IMR-90 (cell line): ENCODE measurements around the gene CYBRD1. TPM values are rescaled to one million over a fixed set of nuclear protein-coding genes. Genes with fewer than 3 reads are reported as not detected.

Experiments
- ATAC-seq: fragments of 200-7000 bp; cut with Tn5 transposase; 2 replicates; pipeline ENCODE4 v1.9.1; 2020; ENCODE audit warnings: low read depth, mild to moderate bottlenecking, moderate library complexity
- BruUV-seq: library from RNA; stranded (reverse); fragments of 400-500 nt; replicated peaks from 2 replicates; lab custom pipeline; 2021; lab: Mats Ljungman, UMichigan
- CTCF ChIA-PET: fragments of 300-600 bp; formaldehyde crosslinking; extraction: SDS; loops from one replicate; lab custom pipeline; 2021; ENCODE audit warnings: antibody characterized with exemption; lab: Yijun Ruan, JAX
- POLR2A ChIA-PET: fragments of 300-600 bp; sonication (Branson Sonifier 250); formaldehyde crosslinking; loops from one replicate; lab custom pipeline; 2022; ENCODE audit warnings: antibody characterized with exemption; ENCODE audit not compliant: unreplicated experiment; lab: Charles Lee
- DNase-seq: peaks from one replicate; pipeline ENCODE4 v3.0.0; 2013
- H2AFZ ChIP-seq: replicated peaks from 2 replicates; pipeline ENCODE3; 2013; ENCODE audit warnings: low read length, mild to moderate bottlenecking; ENCODE audit not compliant: poor library complexity
- H2AK5ac ChIP-seq: 2 replicates; pipeline ENCODE4 v1.6.1; 2013; ENCODE audit warnings: low read depth, low read length, inconsistent platforms
- H2AK9ac ChIP-seq: replicated peaks from 2 replicates; pipeline ENCODE3; 2013; ENCODE audit warnings: mild to moderate bottlenecking, low read depth, low read length, moderate library complexity; ENCODE audit not compliant: poor library complexity
- H2BK120ac ChIP-seq: 2 replicates; pipeline ENCODE4 v1.6.1; 2013; ENCODE audit warnings: low read depth, low read length, inconsistent platforms
- H2BK15ac ChIP-seq: 3 replicates; pipeline ENCODE4 v1.6.1; 2013; ENCODE audit warnings: low read depth, low read length, inconsistent platforms
- H2BK20ac ChIP-seq: 2 replicates; pipeline ENCODE4 v1.6.1; 2013; ENCODE audit warnings: low read depth, mild to moderate bottlenecking, inconsistent platforms, low read length, moderate library complexity
- H2BK5ac ChIP-seq: 2 replicates; pipeline ENCODE4 v1.6.1; 2013; ENCODE audit warnings: mild to moderate bottlenecking, low read depth, low read length, inconsistent platforms; ENCODE audit not compliant: poor library complexity, severe bottlenecking
- H3K14ac ChIP-seq: replicated peaks from 2 replicates; pipeline ENCODE4 v1.6.1; 2013; ENCODE audit warnings: low read depth, low read length, inconsistent platforms
- H3K18ac ChIP-seq: 2 replicates; pipeline ENCODE4 v1.6.1; 2013; ENCODE audit warnings: low read depth, low read length, control low read depth
- H3K23ac ChIP-seq: 2 replicates; pipeline ENCODE4 v1.6.1; 2013; ENCODE audit warnings: low read depth, low read length, inconsistent platforms
- H3K27ac ChIP-seq: 2 replicates; pipeline ENCODE4 v1.5.1; 2013; ENCODE audit warnings: mild to moderate bottlenecking, control low read depth, low read length; ENCODE audit not compliant: insufficient read depth
- H3K27me3 ChIP-seq: 2 replicates; pipeline ENCODE4 v1.6.1; 2013; ENCODE audit warnings: low read length; ENCODE audit not compliant: control insufficient read depth, insufficient read depth
- H3K36me3 ChIP-seq: 2 replicates; pipeline ENCODE4 v1.6.1; 2013; ENCODE audit warnings: low read length, mixed read lengths; ENCODE audit not compliant: control insufficient read depth, insufficient read depth
- H3K4ac ChIP-seq: 2 replicates; pipeline ENCODE4 v1.6.1; 2013; ENCODE audit warnings: low read depth, low read length, inconsistent platforms
- H3K4me1 ChIP-seq: 2 replicates; pipeline ENCODE4 v1.6.1; 2013; ENCODE audit warnings: low read length, mixed read lengths; ENCODE audit not compliant: control insufficient read depth, insufficient read depth
- H3K4me2 ChIP-seq: 2 replicates; pipeline ENCODE4 v1.6.1; 2013; ENCODE audit warnings: low read depth, mild to moderate bottlenecking, control low read depth, low read length, moderate library complexity
- H3K4me3 ChIP-seq: 2 replicates; pipeline ENCODE4 v1.5.1; 2013; ENCODE audit warnings: low read depth, mild to moderate bottlenecking, control low read depth, low read length, moderate library complexity; ENCODE audit not compliant: insufficient read depth
- H3K56ac ChIP-seq: 2 replicates; pipeline ENCODE4 v1.6.1; 2013; ENCODE audit warnings: low read length, inconsistent platforms; ENCODE audit not compliant: insufficient read depth; ENCODE audit errors: extremely low read depth
- H3K79me1 ChIP-seq, 2 experiments: 2 replicates each; pipeline ENCODE4 v1.6.1; 2013; ENCODE audit warnings: low read length in 2 of 2, inconsistent platforms in 1 of 2, low read depth in 1 of 2
- H3K9ac ChIP-seq: 2 replicates; pipeline ENCODE4 v1.6.1; 2013; ENCODE audit warnings: low read depth, low read length, control low read depth
- H3K9me1 ChIP-seq: 2 replicates; pipeline ENCODE4 v1.6.1; 2013; ENCODE audit warnings: low read length, inconsistent platforms; ENCODE audit not compliant: insufficient read depth
- H3K9me3 ChIP-seq: 2 replicates; pipeline ENCODE4 v1.6.1; 2013; ENCODE audit warnings: low read length; ENCODE audit not compliant: control insufficient read depth, insufficient read depth
- H4K20me1 ChIP-seq: 2 replicates; pipeline ENCODE4 v1.6.1; 2013; ENCODE audit warnings: low read length, inconsistent platforms; ENCODE audit not compliant: insufficient read depth
- H4K5ac ChIP-seq: 2 replicates; pipeline ENCODE4 v1.6.1; 2013; ENCODE audit warnings: mild to moderate bottlenecking, low read depth, low read length, control low read depth
- H4K8ac ChIP-seq, 2 experiments: 2 replicates each; pipeline ENCODE4 v1.6.1; 2013; ENCODE audit warnings: low read depth in 2 of 2, low read length in 2 of 2, control low read depth in 1 of 2, inconsistent platforms in 1 of 2
- H4K91ac ChIP-seq: 2 replicates; pipeline ENCODE4 v1.6.1; 2013; ENCODE audit warnings: low read depth, low read length, inconsistent platforms; ENCODE audit not compliant: insufficient read depth
- BHLHE40 ChIP-seq: fragments of 150-350 bp; IDR thresholded peaks from 2 replicates; pipeline ENCODE4 v1.6.1; 2016; ENCODE audit warnings: mild to moderate bottlenecking, low read depth, low read length
- CEBPB ChIP-seq: IDR thresholded peaks from 2 replicates; pipeline ENCODE4 v1.6.1; 2012; ENCODE audit warnings: low read depth, low read length, improper control_type of control experiment
- CHD1 ChIP-seq: IDR thresholded peaks from 2 replicates; pipeline ENCODE4 v1.6.1; 2012; ENCODE audit warnings: low read depth, low read length, improper control_type of control experiment
- FOS ChIP-seq: fragments of 150-350 bp; IDR thresholded peaks from 2 replicates; pipeline ENCODE4 v1.6.1; 2016; ENCODE audit warnings: low read depth, low read length
- MAFK ChIP-seq: IDR thresholded peaks from 2 replicates; pipeline ENCODE4 v1.6.1; 2012; ENCODE audit warnings: low read depth, low read length, improper control_type of control experiment
- MAZ ChIP-seq: IDR thresholded peaks from 2 replicates; pipeline ENCODE4 v1.6.1; 2012; ENCODE audit warnings: low read depth, mild to moderate bottlenecking, low read length, improper control_type of control experiment, moderate library complexity, borderline replicate concordance
- MXI1 ChIP-seq: IDR thresholded peaks from 2 replicates; pipeline ENCODE4 v1.6.1; 2012; ENCODE audit warnings: low read depth, mild to moderate bottlenecking, low read length, moderate library complexity, borderline replicate concordance
- NFE2L2 ChIP-seq: fragments of 150-350 bp; IDR thresholded peaks from 2 replicates; pipeline ENCODE4 v1.6.1; 2016; ENCODE audit warnings: low read depth, mild to moderate bottlenecking, low read length
- POLR2A ChIP-seq: IDR thresholded peaks from 2 replicates; pipeline ENCODE4 v1.6.1; 2012; ENCODE audit warnings: mild to moderate bottlenecking, low read depth, low read length
- RAD21 ChIP-seq: IDR thresholded peaks from 2 replicates; pipeline ENCODE4 v1.6.1; 2012; ENCODE audit warnings: low read length, improper control_type of control experiment
- RCOR1 ChIP-seq: IDR thresholded peaks from 2 replicates; pipeline ENCODE4 v1.6.1; 2012; ENCODE audit warnings: mild to moderate bottlenecking, low read length, improper control_type of control experiment; ENCODE audit not compliant: insufficient replicate concordance
- RFX5 ChIP-seq: IDR thresholded peaks from 2 replicates; pipeline ENCODE4 v1.8.0; 2012; ENCODE audit warnings: low read depth, mild to moderate bottlenecking, low read length, moderate library complexity
- SMC3 ChIP-seq: fragments of 150-350 bp; IDR thresholded peaks from 2 replicates; pipeline ENCODE4 v1.6.1; 2016; ENCODE audit warnings: low read depth, mild to moderate bottlenecking, antibody characterized with exemption, low read length, moderate library complexity
- WGBS, 2 experiments: methylation state at CpG; one replicate each; pipeline versions ENCODE4 v1.1.5 to v1.1.7; 2013; ENCODE audit warnings: missing lambda C conversion rate in 2 of 2; ENCODE audit not compliant: insufficient read length in 1 of 2; ENCODE audit errors: extremely low coverage in 2 of 2; 5-methylcytosine and 5-hydroxymethylcytosine counted together
- dilution Hi-C: fragments of 300-500 bp; cut with HindIII; formaldehyde crosslinking; loops from one replicate; pipeline ENCODE4 v1.14.3; 2018; ENCODE audit warnings: low sequenced_read_pairs; ENCODE audit not compliant: unreplicated experiment
- in situ Hi-C: fragments of 300-500 bp; cut with MboI; formaldehyde crosslinking; loops from 3 replicates; pipeline ENCODE4 v1.14.3; 2019; ENCODE audit warnings: low sequenced_read_pairs, inconsistent platforms, mixed read lengths
- intact Hi-C: fragments of 100-400 bp; cut with micrococcal nuclease; formaldehyde crosslinking; loops from 2 replicates; pipeline ENCODE4 v1.10.0; 2022
- polyA plus RNA-seq, 3 experiments: library from polyadenylated mRNA; depleted of rRNA; stranded (reverse); fragments of >200 nt; gene quantifications; 2 replicates each; pipeline ENCODE4 v1.2.3, GENCODE V29; 2012; ENCODE audit warnings: low replicate concordance in 1 of 3
- total RNA-seq: library from RNA; depleted of rRNA; stranded (reverse); fragments of >200 nt; gene quantifications from 2 replicates; pipeline ENCODE4 v1.2.3, GENCODE V29; 2012
- TF ChIP-seq, protein P1 (sequence below): fragments of 150-350 bp; IDR thresholded peaks from 2 replicates; pipeline ENCODE4 v1.6.1; 2017; ENCODE audit warnings: mild to moderate bottlenecking, antibody characterized with exemption, low read length, low read depth
- TF ChIP-seq, protein P2 (sequence below): fragments of 150-350 bp; IDR thresholded peaks from 2 replicates; pipeline ENCODE4 v1.6.1; 2016; ENCODE audit warnings: low read depth, mild to moderate bottlenecking, low read length, moderate library complexity, borderline replicate concordance
- TF ChIP-seq, protein P3 (sequence below): conservative IDR thresholded peaks from 2 replicates; pipeline ENCODE4 v1.5.1; 2012; ENCODE audit warnings: mild to moderate bottlenecking, low read depth, low read length, improper control_type of control experiment

Gene CYBRD1
- total and polyA plus RNA-seq, 2 of the 4 experiments (the other 2 are of a cell fraction) = 53.2 to 103 TPM

DNA sequence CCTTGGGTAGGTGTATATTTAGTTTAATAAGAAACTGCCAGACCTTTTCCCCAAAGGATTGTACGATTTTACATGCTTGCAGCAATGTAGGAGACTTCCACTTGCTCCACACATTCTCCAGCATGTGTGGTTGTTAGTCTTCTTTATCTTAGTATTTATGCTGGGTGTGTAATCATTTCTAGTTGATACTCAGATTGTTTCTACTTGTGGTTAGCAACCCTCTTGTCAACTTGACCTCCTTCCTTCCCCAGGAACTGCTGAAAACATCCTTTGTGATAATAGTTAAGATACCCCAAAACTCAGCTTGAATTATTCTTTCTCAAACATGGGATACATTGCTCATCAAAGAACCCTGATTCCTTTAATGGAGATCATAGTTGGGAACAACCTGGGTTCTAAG, 37.2 kb upstream of the CYBRD1 start:
- H3K14ac ChIP-seq = no peak overlapping the region
- dilution Hi-C loops (no loop called here), in situ Hi-C loops (no loop called here), intact Hi-C loops (no loop called here)
- H2AFZ ChIP-seq = no peak overlapping the region
- H3K27ac ChIP-seq = no peak overlapping the region
- no peak overlapping the region for H3K4ac ChIP-seq
- H3K36me3 ChIP-seq = no peaks in the 10 kb centered on the region
- no peaks in the 10 kb centered on the region for H3K79me1 ChIP-seq
- H3K9me1 ChIP-seq = peaks cover 5% of the 10 kb centered on the region; the same call in 1 of the 2 replicates
- no peak overlapping the region for H3K4me3 ChIP-seq
- H2BK15ac ChIP-seq = no peak overlapping the region
- no CpG with 5 or more reads among the region's 1 CpG for WGBS, 2 experiments
- H3K23ac ChIP-seq = no peak overlapping the region
- no peaks in the 10 kb centered on the region for H3K9me3 ChIP-seq
- H3K18ac ChIP-seq = no peak overlapping the region
- no peak overlapping the region for H2AK5ac ChIP-seq
- H4K8ac ChIP-seq = no peak overlapping the region
- H4K5ac ChIP-seq = no peak overlapping the region
- CTCF ChIA-PET = no interaction called here
- no peak overlapping the region for H3K56ac ChIP-seq
- no peaks in the 10 kb centered on the region for H3K27me3 ChIP-seq
- DNase-seq = peak; percentile 20
- POLR2A ChIA-PET = no interaction called here
- H4K91ac ChIP-seq = no peak overlapping the region
- no peaks in the 10 kb centered on the region for H4K20me1 ChIP-seq
- H2BK120ac ChIP-seq = no peak overlapping the region
- no peak overlapping the region for H2AK9ac ChIP-seq
- TF ChIP-seq CEBPB (no peak), BHLHE40 (no peak), RCOR1 (no peak), RFX5 (no peak), RAD21 (no peak), FOS (no peak), SMC3 (no peak), MXI1 (no peak), MAFK (no peak), POLR2A (no peak), CHD1 (no peak), MAZ (no peak), NFE2L2 (no peak)
- TF ChIP-seq, protein P1, sequence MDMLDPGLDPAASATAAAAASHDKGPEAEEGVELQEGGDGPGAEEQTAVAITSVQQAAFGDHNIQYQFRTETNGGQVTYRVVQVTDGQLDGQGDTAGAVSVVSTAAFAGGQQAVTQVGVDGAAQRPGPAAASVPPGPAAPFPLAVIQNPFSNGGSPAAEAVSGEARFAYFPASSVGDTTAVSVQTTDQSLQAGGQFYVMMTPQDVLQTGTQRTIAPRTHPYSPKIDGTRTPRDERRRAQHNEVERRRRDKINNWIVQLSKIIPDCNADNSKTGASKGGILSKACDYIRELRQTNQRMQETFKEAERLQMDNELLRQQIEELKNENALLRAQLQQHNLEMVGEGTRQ = no peak
- TF ChIP-seq, protein P2, sequence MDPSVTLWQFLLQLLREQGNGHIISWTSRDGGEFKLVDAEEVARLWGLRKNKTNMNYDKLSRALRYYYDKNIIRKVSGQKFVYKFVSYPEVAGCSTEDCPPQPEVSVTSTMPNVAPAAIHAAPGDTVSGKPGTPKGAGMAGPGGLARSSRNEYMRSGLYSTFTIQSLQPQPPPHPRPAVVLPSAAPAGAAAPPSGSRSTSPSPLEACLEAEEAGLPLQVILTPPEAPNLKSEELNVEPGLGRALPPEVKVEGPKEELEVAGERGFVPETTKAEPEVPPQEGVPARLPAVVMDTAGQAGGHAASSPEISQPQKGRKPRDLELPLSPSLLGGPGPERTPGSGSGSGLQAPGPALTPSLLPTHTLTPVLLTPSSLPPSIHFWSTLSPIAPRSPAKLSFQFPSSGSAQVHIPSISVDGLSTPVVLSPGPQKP = no peak
- TF ChIP-seq, protein P3, sequence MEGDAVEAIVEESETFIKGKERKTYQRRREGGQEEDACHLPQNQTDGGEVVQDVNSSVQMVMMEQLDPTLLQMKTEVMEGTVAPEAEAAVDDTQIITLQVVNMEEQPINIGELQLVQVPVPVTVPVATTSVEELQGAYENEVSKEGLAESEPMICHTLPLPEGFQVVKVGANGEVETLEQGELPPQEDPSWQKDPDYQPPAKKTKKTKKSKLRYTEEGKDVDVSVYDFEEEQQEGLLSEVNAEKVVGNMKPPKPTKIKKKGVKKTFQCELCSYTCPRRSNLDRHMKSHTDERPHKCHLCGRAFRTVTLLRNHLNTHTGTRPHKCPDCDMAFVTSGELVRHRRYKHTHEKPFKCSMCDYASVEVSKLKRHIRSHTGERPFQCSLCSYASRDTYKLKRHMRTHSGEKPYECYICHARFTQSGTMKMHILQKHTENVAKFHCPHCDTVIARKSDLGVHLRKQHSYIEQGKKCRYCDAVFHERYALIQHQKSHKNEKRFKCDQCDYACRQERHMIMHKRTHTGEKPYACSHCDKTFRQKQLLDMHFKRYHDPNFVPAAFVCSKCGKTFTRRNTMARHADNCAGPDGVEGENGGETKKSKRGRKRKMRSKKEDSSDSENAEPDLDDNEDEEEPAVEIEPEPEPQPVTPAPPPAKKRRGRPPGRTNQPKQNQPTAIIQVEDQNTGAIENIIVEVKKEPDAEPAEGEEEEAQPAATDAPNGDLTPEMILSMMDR = no peak
- no peak overlapping the region for H3K9ac ChIP-seq
- no peak for ATAC-seq
- peaks cover 2% of the 10 kb centered on the region for H3K4me1 ChIP-seq
- H3K4me2 ChIP-seq = no peak overlapping the region
- no TSS peak for BruUV-seq
- H2BK5ac ChIP-seq = no peak overlapping the region
- no peak overlapping the region for H2BK20ac ChIP-seq
